Stimulated activated CD4-positive, alpha-beta T cell treated with anti-CD3 and anti-CD28 coated beads, Interleukin-15, amount 100 ng/mL, for 1 hour (primary cell): ENCODE data around the gene ATRIP.

Source experiments
- DNase-seq, 2 donors: peaks; one replicate each; pipeline ENCODE4 v3.0.0-alpha.2; 2020; ENCODE audit warnings: low read depth in 1 of 2, low spot score in 1 of 2

ATRIP gene

GRCh38 chr3:48423241-48423882 is 23.2 kb upstream of the ATRIP start:
- DNase-seq = no peak

- DNase-seq = no peak
These were observed 22.4 kb upstream of the ATRIP start for GRCh38 chr3:48423883-48424695.

GRCh38 chr3:48425281-48425812 is 21.2 kb upstream of the ATRIP start:
- DNase-seq = no peak

GRCh38 chr3:48426401-48426909 is 20.1 kb upstream of the ATRIP start:
- no peak for DNase-seq

- no peak for DNase-seq
These were observed 19.4 kb upstream of the ATRIP start for GRCh38 chr3:48426944-48427629.

- DNase-seq = no peak
These were observed 18.9 kb upstream of the ATRIP start for GRCh38 chr3:48427630-48427962.

- DNase-seq = no peak
These were observed 18.4 kb upstream of the ATRIP start for GRCh38 chr3:48428088-48428571.

DNA sequence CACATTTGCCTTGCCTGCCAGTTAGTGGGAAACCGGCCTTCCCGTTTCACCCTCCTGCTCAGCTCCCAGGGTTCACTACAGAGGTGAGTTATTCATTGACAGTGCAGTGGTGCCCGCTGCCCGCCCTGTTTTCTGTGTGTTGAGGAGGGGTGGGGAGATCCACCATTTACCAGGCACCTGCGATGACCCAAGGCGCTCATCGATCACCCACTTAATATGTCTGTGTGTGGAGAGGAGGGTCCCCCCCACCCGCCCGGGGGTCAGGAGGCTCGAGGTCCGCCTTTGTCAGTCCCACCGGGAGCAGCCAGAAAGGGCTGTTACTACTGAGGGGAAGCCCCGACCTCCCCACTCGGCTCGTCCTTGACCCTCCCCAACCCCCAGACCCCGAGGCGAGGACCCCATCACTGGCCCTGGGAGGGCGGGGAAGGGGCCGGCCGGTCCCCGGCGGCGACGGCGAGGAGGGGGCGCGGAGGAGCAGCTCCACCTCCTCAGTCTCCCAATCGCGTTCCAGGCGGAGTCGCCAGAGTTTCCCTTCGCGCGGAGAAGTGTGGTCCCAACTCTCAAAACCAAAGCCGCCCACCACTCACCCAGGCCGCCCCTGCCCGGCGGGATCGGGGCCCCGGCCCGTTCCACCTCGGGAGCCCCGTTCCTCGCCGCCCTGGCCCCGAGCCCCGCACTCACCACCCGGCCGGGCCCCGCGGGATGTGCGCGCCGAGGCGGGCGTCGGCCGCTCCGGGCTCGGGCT is 17.8 kb upstream of the ATRIP start:
- DNase-seq = no peak

DNA sequence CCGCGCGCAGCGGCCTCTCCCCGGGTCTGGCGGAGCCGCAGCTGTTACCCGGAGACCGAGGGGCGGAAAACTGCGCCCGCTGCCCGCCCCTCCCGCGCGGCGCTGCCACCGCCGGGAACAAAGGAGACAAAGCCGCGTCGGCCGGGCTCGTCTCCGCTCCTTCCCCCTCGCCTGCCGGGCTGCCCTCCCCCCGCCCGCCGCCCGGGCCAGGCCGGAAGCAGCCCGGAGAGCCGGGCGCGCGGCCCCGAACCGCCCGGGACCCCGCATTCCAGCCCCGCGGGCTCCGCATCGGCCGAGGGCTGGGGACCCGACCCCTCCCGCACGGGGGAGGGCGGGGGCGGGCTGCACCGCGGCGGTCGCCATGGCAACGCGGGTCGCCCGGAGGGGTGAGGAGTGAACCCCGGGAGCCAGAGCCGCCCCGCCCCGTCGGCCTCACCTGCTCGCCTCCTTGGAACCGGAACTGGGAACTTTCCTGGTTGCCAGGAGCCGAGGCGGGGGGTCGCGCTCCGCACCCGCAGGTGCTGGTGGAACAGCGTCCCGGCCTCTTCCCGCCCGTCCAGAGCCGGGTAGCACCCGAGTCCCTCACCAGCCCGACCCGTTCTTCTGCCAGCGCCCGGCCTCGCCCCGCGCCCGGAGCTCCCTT is 17.1 kb upstream of the ATRIP start:
- DNase-seq = peak; percentile 46 to 51

GRCh38 chr3:48429960-48430707 is 16.4 kb upstream of the ATRIP start, which contains the start of gene PLXNB1:
Gene PLXNB1, minus strand, starts transcription at chr3:48430086. Its CDS starts 5,475 bp downstream, at chr3:48424611.
- DNase-seq = no peak

GRCh38 chr3:48430708-48431101 is 15.8 kb upstream of the ATRIP start:
- DNase-seq = no peak

DNA sequence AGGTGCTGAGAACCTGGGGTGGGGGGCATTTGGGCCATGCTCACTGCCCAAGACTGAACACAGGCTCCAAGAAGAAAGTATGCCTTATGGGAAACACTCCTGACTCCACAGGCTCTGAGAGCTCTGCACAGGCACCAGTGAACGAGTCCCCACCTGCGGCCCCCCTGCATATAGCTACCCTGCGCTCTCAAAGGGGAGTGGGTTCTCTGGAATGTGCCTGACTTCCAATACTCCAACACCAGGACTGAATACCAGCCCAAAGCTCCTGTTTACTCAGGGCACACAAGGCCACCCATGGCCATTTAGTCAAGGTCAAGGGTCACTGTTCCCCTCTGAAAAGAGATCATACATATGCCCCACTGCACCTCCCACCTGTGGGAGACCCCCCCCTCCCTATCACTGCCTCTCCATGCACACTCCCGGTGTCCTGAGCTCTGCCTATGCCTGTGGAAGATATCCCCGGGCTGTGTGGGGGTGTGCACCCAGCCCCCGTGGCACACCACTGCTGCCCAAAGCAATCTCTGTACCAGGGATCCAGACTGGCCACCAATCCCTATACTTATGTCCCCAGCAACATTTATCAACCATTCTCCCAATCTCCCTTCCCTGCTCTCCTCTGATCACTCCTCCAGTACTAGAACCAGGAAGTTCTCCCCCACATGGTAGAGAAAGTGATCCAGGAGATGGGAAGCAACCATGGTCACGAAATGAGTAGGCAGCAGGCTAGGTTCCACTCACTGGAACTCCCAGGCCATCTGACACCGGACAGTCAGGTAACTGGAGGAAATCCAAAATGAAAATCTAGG is 15.1 kb upstream of the ATRIP start:
- no peak for DNase-seq

DNA sequence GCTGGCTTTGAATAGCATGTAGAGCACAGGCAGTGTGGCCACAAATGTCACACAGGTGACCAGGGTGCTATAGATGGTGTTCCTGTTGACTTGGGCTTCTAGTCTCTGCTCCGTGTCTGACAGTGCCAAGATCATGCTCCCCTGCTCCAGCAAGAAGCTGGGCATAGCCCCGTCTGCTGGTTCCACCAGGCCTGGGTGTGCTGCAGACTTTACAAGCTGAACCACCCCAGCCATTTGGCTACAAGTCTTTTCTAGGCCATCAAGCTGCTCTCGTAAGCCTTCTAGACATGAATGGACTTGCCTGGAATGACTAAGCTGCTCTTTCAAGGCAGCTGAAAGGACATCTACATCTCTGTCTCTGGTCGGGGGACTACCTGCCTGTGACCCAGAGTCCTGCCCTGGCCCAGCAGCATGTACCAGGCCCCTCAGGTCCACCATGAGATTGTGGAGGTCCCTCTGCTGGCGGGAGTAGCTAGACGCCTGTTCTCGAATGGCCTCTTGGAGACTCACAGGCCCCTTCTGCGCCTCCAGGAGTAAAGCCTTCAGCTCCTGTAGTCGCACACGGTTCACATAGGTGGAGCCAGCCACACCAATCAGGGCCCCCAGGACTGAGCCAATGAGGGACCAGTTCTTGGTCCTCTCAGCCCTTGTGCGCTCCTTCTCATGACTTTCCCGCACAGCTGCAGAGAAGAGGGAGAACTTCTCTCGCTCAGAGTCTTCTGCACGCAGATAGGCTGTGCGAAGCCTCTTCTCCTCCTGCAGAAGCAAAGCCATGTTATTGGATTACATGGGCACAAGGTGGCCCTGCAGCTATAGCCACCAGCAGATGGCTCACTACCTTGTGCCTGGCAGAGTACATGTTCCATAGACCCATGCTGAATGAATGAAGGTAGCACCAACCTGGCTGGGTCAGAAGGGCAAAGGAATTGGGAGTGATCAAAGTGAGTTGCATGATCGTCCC is 13.8 kb upstream of the ATRIP start:
- no peak for DNase-seq

- no peak for DNase-seq
These were observed 12.9 kb upstream of the ATRIP start for GRCh38 chr3:48433472-48434118.

DNA sequence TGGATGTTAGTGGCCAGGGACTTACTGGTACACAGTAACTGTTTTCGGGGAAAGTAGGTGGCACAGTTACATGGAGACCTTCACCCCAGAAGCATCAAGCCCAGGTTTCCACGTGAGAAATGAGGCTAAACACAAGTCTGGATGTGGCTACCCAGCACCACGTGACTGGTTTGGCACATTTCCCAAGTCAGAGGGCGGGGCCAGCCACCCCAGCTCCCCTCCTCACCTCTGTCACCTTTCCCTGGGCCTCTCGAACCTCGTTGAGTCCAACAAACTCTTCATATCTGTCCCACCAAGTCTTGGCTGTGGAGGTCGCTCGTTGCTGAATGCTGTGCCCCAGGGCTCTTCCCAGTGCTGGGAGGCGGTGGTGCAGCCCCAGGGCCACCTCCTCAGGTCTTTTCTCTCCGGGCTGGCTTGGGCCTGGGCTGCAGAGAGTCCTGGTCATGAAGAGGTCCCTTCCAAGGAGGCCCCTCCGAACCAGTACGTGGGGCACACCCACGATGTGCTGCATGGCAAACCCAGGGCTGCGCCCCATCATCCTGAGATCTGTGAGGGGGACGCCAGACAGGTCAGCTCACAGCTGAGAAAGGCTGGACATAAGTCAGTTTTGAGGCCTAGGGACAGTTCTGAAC is 11.8 kb upstream of the ATRIP start:
- no peak for DNase-seq

DNA sequence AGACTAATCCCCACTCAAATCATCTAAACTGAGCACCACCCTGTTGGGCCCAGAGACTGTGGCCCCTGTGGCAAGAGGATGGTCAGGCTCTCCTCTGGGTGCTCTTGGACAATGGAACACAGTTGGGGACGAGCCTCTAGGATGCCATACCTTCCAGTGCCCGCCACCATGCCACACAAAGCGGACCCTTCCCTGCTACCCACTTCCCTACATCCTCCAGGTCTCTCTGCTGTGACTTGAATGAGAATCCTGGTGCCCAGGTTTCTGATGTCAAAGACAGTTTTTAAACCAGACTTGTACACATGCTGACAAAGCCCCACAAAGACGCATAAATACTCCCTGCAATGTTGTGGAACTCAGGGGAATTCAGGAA is 11.3 kb upstream of the ATRIP start:
- no peak for DNase-seq
